GM23248 (cell line): Measurements from ENCODE around the gene CHST11.

Experiments used
- EZH2 ChIP-seq: fragments of 200-600 bp; sonication (generic); IDR thresholded peaks from 2 replicates; pipeline ENCODE4 v1.6.1; 2018; ENCODE audit warnings: antibody characterized with exemption, mild to moderate bottlenecking; ENCODE audit not compliant: insufficient read depth, poor library complexity, severe bottlenecking
- EZH2phosphoT487 ChIP-seq: fragments of 200-600 bp; sonication (generic); IDR thresholded peaks from 2 replicates; pipeline ENCODE4 v1.6.1; 2018; ENCODE audit warnings: antibody characterized with exemption, moderate library complexity, mild to moderate bottlenecking, low read depth; ENCODE audit not compliant: insufficient read depth

GRCh38 chr12:104716172-104716571 is 259.4 kb downstream of the CHST11 start:
- TF ChIP-seq EZH2: no peak
- no peak for TF ChIP-seq EZH2phosphoT487
